Measurements from ENCODE around the gene DVL1.
"Not testable (repeated sequence)": the region's sequence is repeated elsewhere in the genome, so short reads cannot be mapped to it uniquely, and the experiment has no call there.

The DVL1 gene

DNA sequence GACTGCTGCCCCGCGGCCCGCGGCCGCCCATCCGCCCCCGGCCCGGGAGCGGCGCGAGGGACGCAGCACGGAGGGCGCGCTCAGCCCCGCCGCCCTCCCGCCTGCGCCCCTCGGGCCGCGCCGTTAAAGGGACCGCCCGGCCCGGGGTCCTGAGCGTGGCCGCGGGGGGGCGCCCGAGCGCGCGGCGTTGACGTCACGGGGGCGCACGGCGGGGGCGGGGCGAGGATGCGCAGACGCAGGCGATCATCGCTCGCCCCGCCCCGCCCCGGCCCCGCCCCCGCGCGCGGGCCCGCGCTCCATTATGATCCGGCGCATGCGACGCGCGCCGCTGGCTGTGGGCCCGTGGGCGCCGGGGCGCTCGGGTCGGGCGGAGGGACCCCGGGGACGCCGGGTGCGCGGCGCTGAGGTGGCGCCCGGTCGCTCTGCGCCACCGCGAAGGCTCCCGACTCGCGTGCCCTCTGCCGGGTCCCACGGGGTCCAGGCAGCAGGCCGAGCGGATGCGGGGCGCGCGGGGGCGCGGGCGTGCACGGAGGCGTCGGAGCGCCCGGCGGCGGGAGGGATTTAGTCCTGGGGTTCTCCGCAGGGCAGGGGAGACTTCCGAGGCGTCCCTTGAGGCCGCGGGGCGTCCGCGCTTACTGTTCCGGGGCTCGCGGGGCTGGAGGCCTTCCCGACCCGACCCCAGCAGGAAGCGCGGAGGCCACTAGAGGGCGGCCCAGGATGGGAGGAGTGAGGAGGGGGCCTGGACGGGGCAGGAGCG, at the start of gene DVL1:
Gene DVL1, minus strand, starts transcription at position 163 of the 757 bp plus-strand sequence. CDS start 353 bp downstream, outside the sequence.
- DNase-seq, result no peak

DNA sequence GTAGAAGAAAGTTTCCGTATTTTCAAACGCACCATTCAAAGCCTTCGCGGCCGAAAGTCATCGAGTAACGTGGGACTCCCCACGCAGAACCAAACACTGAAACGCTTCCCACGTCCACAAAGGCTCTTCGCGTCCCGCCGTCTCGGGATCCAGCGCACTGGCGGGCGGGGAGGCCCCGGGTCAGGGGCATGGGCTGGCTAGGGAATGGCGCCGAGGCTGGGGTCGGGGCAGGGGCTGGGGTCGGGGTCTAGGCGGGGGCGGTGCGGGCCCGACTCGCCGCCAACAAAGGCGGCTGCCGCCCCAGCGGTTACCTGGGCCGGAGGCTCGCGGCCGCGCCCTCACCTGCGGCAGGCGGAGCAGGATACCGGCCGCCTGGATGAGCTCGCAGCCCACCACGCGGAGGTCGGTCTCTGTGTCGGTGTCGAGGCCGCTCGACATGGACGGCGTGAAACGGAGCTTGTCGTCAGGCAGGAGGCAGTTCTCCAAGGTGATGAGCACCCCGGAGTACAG, 49.5 kb upstream of the DVL1 start:
- DNase-seq, result no peak

DNA sequence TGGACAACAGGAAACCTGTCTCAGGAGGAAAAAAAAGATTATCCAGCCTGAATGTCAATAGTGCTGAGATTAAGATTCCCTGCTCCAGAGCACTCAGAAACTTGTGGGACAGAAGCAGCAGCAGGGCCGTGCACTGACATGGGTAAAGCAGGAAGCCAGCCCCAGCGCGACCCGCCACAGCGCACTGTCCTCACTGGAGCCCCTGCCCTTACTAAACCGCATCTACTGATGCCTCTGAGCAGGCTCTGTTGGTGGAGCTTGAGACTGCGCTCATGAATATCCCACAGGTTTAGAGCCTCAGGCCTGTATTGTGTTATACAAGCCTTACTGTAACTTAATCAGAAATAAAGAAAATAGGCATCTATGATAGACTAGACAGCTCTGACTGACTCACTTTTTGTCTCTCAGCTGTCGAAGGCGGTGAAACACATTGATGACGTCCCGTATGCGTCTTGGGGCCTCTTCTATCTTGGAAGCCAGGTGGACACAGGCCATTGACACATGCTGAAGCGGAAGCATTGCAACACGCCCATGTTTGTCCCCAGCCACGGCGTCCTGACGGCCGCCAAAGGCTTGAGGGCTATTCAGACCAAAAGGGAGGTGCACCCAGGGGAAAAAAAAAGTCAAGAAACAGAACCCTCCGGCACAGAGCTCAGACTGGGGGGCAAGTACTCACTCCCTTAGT, 48.8 kb upstream of the DVL1 start:
- DNase-seq, result no peak

DNA sequence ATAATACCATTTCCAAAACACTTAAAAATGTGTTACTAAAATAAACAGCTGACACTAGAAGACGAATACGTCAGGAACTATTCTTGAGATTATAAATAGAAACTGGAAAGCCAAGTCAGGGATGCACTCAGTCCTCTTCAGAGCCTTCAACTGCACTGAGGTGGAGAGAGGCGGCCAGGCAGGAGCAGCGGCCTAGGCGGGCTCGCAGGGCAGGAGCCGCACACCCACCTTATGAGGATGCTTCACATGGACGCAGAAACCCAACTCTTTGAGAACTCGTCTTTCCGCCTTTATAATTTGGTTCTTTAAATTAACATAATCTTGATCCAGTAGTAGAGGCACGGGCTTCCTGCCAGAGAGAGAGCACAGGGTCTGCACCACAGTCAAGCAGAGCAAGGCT, 45.9 kb upstream of the DVL1 start:
- DNase-seq, result no peak

DNA sequence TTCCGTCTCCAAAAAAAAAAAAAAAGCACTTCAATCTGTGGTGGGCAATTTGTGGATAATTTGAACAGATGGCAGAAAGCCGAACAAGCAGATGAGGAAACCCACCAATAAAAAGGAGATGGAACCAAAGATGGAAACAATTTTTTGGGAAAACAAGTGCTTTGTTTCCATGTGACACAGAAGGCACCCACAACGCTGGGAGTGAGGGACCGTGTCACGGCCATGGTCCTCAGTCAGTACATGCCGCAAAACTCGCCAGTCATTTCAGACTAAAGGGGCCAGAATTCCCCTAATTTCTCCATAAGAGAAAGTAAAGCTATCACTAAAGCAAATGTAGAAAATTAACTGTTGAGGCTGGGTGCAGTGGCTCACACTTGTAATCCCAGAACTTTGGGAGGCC, 44.9 kb upstream of the DVL1 start:
- no peak for DNase-seq

DNA sequence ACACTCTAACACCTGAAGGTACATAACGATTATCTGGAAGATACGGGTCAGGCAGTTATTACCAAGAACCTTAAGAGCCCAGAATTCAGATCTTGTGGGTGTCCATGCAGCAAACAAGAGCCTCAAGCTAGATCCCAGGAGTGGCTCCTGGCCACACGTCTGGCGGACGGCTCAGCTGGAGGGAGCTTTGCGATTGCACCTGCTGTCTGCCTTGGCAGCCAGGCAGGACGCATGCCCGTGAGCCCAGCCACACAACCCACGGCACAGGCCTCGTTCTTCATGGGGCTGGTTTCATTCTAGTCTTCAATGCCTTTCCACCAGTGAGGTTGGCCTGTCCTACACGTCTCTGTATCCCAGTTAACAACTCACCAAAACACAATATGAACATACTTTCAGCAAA, 44.2 kb upstream of the DVL1 start:
- no peak for DNase-seq

DNA sequence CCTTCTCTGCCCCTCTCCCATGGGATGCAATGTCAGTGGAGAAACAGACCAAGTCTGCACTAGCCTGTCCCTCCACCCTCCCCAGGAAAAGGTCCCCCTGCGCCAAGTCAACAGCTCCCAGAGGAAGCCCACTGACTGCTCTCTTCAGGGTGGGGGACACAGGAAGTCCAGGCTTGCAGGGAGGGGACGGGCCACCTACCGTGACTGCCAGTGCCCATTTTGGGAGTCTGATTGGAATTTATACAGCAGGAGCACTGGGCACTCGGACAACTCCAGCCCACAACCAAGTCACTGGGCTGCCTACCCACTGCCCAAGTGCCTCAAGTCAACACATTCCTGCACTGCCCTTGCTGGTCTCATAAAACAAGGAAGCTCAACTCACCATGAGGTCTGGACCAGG, 43.8 kb upstream of the DVL1 start:
- DNase-seq, result no peak

DNA sequence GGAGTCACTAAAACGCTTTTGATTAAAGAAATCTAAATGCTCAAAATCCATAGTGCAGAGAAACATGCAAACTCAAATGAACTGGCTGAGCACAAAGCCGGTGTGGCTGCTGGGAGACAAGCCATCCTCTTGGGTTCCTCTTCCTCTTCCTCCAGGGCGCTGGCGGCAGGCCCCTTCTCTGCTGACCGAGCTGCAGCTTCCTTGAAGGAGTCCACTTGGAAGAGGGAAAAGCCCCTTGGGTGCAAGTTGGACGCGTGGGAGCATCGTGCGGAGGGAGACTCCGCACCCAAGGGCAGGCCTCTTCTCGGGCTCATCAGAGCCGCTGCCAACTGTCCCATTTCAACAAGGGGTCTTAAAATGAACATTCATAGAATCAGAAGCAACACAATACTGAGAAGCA, 42.0 kb upstream of the DVL1 start:
- no peak for DNase-seq

DNA sequence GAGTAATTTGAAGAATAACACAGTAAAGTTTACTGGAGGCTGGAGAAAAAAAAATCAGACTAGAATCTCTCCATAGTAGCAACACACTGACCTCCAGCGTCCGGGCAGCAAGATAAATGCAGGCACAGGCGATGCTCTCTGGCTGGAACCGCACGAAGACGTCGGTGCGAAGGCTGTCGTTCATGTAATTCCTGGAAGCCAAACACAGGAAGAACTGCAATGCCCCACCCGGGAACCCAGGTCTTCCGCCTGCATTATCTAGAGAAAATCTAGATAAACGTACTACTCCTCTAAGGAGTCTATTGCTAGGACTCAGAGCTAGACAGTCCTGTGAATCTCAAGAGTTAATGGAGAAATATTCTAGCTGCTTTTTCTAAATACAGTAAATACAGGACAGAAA, 41.5 kb upstream of the DVL1 start:
- DNase-seq, result no peak

DNA sequence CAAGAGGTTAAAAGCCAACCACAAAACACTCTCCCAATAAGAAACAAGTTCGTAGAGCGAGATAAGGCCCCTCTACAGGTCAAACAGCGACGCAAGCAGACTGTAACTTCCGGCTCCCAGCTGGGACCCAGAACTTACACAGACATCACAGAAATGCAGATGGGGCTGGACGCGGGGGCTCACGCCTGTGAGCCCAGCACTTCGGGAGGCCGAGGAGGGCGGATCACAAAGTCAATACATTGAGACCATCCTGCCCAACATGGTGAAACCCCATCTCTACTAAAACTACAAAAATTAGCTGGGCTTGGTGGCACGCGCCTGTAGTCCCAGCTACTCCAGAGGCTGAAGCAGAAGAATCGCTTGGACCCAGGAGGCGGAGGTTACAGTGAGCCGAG, 38.9 kb upstream of the DVL1 start:
- DNase-seq, result no peak

DNA sequence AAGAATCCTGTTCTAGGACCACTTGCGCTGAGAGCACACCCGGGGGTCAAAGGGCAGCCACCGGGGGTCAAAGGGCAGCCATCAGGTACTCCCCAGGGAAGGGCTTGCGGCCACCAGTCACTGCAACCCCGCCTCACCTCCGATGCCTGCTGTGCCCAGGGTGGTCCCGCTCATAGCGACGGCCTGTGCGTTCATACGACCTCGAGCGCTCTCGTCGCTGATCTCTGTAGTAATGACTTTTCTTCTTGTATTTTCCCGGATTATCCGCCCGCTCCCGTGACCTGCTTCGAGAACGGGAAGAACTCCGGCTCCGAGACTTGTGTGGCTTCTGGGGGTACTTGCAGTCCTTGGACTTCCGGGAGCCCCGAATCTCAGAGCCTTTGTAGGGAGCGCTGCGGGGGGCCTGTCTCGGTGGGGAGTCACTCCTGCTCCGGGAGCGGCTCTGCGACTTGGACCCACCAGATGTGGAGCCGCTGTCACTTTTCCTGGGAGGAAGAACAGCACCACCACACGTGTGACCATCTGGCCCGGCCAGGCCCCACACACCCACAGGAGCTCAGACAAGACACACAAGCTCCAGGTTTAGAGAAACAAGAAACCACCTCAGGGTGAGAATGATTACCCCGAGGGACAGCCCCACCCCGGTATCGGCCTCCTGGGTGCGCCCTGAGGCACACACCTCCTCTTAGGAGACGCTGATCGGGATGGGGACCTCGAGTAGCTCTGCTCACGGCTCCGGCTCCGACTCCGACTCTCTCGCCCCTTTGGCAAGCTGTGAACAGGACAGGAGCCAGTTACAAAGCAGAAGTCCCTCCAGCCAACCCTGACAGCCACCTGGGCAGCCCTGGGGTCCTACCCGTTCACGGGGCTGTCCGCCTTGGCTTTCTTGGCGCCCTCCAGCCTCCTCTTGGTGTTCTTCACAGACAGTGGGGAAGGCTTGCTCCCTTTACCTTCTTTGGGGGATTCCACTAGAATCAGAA, 38.2 kb upstream of the DVL1 start:
- no peak for DNase-seq

DNA sequence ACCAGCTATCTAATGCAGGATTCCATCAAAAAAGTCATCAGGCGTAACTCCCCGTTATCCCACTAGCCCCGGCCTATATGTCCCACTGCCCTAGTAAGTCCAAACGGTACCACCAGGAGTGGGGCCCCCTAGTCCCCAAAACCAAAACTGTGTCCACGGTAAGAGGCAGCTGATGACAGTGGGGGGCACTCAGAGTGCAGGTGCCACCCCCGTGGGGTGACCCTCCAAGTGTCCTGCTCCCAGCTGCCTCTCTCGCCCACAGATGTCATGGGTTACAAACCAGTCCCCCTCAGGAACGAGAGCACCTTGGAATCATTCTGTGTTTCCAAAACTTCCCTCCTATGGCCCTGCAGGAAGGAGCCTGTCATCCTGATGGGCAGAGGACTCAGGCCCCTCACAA, 36.7 kb upstream of the DVL1 start:
- DNase-seq, result no peak

DNA sequence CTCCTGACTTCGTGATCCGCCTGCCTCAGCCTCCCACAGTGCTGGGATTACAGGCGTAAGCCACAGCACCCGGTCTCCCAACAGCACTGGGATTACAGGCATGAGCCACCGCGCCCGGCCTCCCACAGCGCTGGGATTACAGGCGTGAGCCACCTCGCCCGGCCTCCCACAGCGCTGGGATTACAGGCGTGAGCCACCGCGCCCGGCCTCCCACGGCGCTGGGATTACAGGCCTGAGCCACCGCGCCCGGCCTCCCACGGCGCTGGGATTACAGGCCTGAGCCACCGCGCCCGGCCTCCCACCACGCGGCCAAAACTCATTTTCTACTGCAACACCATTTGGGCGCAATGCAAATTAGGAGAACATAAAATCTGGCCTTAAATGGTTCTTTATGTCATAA, 36.1 kb upstream of the DVL1 start:
- not testable (repeated sequence) for DNase-seq

DNA sequence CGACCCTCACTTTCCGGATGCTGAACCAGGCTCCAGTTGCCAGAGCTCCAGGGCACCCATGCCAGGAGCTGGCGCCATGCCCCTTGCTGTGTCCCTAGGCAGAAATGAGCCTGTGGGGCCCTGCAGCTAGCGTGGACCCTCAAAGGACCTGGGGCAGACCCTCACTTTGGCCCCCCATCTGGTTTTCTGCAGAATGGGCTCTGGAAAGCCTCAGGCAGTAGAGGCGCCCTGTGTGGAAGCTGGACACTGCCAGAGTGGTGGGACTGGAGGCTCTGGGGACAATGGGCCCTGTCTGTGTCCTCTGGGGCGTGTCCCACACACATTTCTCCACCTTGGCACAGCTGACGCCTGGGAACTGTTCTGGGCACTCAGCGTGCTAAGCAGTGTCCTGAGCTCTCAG, 32.1 kb upstream of the DVL1 start:
- no peak for DNase-seq

DNA sequence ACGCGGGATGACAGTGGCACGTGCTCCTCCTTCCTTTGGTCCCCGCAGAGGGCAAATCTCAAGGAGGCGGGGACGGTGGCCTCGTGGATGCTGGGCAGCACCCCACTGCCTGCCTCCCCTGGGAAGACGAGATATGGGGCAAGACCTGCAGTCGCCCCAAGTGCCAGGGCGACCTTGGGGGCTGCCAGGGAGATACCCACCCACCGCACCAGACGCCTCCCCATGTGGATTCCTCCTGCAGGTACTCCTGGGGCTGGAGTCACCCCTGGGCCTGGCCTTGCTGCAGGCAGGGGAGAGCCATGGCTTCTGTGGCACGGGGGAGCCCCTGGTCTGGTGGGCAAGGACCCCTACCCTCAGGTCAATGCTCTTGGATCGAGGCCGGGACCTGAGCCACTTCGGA, 31.6 kb upstream of the DVL1 start:
- DNase-seq, result no peak

DNA sequence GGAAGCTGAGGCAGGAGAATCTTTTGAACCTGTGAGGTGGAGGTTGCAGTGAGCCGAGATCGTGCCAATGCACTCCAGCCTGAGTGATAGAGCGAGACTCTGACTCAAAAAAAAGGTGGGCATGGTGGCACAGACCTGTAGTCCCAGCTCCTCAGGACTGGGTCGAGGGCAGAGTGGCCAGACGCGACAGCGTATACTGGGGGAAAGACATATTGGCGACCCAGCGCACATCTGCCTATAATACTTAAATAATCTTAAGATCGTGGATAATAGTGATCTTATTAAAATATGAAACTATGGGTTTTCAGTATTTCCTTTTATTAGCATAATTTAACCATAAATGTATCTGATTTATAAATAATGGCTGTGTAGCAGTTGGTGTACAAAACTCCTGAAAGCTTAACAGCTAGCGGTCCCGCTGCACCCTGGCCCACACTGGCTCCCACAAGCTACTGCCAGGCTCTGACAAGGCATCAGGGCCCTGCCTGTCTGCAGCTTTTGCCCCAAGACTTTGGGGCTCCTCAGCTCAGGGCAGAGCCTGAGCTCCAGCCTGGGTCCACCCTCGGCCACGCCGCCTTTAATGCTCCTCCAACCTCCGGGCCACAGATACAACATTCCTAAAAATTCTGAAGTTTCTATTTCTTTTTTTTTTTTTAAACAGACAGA, 28.5 kb upstream of the DVL1 start:
- no peak for DNase-seq

DNA sequence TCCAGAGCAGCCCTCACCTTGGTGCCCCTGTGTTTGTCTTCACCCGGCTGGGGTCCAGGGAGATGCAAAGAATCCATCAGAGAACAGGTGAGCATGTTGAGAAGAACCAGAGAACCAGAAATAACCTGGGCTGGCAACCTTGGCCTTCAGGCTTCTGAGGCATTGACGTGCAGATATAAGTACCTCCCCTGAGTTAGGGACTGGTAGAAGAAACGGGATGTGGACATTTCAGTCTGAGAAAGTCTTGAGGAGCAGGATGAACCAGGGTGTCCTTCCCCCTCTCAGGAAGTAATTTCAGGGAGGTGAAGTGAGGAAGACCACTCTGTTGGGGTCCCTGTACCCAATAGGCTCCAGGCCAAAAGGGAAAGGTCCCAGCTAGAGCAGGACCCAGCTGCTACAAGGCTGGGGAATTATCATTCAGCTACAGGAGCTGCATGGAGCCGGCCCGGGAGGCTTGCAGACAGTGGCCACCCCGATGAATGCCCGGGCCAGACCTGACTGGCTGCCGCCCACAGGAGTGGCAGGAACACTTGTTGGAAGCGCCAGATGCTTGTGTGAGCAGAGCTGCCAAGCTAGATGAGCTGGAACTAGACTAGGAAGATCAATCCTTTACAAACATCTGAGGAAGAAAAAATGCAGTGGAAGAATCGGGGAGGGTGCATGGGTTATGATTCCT, 27.5 kb upstream of the DVL1 start:
- DNase-seq, result no peak

DNA sequence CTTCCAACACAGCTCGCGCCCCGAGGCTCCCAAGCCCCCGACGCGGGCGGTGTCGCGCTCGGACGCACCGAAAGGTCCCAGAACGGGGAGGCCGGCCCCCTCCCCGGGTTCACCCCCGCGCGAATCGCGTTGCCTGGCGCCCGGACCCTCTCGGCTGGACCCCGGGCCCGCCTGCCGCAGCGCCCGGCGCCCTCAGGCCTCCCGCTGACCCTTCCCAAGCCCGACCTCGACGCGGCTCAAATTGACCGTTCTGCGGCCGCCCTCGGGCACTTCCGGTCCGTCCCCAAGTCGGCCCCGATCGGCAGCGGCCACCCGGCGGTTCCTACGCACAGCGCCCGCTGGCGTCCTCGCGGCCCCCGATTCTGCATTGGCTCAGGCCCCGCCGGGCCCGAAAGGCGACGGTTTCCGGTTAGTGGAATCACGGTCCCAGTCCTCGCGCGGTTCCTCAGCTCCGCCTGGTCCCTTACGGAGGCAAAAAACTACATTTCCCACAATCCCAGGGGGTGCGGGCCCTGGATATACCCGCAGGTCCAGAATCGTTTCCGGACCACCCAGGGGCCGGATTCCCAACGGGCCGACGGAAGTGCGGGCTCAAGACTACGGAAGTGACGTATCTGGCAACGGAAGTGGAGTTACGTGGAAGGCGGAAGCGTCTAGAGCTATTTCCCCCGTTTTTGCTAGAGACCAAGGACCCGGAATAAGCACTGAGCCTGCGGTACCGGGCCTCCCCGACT, 25.9 kb upstream of the DVL1 start, which contains the start of gene AURKAIP1:
Gene AURKAIP1, minus strand, starts transcription at position 279 of the 734 bp plus-strand sequence. CDS start 451 bp downstream, outside the sequence.
- peak; percentile 97 for DNase-seq

DNA sequence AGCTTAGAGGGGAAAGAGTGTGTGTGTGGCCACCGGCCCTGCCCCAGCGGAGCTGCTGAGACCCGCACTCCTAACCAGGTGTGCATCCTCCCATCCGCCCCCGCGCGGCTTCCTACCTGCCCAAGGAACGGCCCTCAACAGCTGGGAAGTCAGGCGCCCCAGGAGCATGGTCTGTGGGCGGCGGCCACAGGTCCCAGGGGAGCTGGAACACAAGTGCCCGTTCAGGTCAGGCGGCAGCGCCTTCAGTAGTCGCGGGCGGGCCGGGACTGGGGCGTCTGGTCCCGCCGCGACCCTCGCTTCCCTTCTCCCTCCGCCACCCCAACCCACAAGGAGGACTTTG, 25.3 kb upstream of the DVL1 start:
- DNase-seq, result no peak

DNA sequence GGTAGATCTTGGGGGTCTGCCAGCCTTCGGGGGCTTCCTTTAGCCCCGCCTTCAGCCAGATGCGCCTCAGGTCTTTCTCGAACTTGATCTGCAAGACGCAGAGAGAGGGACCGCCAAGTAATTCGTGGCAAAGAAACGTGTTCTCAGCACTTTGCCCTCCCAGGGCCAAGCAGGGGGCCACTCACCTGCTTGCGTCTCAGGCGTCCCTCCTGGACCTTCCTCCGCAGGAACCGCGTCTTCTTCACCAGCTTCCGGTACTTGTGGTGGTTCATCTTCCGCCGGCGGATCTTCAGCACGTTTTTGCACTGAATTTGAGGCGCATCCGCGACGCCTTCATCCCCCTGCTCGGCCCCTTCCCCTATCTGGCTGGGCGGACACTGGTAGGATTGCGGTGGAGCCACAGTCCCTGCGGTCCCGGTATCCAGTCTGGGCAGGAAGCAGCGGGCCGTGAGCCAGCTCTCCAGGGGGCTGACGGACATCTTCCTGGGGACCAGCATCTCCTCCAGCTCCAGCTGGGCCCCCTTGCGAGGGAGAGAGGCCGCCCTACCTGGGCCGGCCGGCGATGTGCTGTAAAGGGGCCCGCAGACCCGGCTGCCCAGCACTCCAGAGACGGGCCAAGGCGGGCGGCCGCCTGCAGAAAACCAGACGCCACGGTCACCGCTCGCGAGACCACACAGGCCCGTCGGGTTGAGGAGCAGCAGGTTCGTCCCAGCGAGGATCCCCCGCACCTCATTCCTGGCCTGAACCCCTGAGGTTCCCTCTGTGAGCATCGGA, 24.8 kb upstream of the DVL1 start:
- no peak for DNase-seq

All from DMS 273 treated with DMSO at 0.1 percent for 48 hours (cell line).